ENCODE results near the gene KRT74.

Gene KRT74

DNA sequence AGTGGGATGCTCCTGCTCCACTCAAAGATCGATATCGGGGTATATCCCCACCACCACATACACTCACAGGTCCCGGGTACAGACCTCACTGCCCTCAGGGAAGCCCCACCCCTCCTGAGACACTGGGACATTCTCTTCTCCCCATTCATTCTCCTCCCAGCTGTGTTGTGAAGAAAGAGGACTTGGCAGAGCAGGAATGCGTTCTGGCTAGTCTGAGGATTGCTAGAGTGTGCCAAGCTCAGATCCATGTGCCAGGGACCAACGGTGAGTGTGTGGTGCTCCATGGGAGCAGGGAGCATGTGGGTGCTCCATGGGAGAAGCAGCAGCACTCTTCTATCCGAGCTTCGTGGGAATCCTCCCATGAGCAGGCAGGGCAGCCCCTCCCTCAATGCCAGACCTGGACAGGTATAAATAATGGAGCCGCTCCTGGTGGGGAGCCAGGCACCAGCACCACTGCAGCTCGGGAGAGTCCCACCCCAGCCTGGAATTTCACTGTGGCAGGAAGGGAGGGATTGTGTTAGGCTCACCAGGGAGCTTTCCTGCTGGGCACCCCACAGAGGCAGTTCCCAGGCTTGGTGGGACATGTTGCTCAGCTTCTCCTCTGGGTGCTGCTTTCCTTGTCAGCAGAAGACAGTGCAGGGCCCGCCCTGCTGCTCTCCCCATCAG is 51.2 kb downstream of the KRT74 start:
- TF ChIP-seq, protein P1, sequence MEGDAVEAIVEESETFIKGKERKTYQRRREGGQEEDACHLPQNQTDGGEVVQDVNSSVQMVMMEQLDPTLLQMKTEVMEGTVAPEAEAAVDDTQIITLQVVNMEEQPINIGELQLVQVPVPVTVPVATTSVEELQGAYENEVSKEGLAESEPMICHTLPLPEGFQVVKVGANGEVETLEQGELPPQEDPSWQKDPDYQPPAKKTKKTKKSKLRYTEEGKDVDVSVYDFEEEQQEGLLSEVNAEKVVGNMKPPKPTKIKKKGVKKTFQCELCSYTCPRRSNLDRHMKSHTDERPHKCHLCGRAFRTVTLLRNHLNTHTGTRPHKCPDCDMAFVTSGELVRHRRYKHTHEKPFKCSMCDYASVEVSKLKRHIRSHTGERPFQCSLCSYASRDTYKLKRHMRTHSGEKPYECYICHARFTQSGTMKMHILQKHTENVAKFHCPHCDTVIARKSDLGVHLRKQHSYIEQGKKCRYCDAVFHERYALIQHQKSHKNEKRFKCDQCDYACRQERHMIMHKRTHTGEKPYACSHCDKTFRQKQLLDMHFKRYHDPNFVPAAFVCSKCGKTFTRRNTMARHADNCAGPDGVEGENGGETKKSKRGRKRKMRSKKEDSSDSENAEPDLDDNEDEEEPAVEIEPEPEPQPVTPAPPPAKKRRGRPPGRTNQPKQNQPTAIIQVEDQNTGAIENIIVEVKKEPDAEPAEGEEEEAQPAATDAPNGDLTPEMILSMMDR (IDR thresholded peaks at IDR 0.05) = no peak

DNA sequence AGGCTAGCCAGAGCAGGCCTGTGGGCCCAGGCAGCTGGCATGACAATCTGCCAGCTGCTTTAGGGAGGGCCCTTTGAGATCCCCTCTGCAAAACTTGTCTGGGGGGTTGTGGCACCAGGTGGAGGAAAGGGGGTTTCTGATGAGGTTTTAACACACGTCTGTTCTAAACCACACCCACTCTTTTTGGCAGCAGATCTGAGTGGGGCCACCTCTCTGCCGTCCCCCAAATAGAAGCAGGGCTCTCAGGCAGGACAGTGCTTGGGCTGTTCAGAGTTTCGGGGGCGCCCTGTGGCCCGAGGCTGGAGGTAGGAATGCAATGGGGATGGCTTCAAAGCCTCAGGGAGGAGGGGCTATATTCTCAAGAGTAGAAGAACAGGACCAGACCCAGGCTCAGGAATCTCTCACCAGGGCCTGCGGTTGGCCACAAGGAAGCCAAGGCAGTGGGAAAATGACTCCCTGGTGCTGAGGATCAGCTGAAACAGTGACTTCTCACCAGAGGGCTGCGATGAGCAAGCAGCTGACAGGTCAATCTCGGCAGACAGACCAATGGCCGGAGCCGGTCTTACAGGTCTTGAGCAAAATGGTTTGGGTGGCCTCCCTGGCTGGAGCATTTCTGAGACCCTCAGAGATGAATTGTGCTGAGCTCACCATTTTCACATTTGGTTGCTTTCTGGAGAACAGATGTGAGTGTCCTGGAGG is 51.9 kb downstream of the KRT74 start:
- TF ChIP-seq, protein P1 (IDR thresholded peaks at IDR 0.05) = no peak

DNA sequence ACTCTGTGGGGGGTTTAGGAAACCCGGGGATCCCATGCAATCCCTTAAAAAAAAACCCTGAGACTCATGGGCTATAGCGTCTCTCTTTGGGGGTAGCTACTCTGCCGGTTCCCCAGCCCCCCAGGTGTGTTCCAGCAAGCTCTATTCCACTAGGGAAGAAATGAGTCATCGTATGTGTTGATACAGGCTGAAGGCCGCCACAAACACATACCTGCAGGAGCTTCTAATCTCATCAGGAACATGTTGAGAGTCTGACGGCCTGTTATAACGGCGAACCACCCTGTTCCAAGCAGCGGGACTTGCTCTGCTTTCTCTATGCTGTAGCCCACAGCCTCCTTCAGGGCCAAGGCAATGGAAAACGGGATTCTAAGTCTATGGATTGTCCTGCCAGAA is 52.5 kb downstream of the KRT74 start:
- TF ChIP-seq, protein P1 (IDR thresholded peaks at IDR 0.05) = no peak

DNA sequence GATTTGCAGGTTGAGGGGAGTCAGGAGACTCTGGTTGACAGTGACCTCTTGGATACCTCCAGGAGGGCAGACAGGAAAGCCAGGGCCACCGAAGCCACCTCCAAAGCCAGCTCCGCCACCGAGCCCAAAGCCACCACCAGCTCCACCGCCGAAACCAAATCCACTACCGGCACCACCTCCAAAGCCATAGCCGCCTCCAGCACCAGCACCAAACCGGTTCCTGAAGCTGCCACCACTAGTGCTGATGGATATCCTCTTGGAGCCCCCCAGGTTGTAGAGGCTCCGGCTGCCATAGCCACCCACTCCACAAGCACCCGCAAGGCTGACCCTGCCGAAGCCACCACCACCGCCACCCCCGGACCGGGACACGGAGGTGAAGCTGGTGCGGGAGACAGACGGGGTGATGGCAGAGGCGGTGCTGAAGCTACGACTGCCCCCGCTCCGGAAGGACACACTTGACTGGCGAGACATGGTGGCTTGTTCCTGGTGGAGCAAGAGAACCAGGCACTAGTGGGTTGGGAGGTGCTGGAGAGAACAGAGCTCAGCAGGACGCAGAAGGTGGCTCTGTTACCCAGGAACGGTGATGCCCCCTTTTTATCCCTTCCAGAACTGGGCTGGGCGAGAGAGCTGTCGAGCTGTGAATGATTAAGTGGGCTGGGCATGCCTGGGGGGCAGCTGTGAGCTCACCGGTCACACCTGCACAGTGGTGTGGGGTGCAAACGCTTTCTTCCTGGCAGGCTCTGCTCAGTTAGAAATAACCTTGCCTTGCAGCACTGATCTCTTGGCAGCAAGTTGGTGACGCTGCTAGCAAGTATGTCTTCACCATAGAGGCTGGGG is 53.6 kb downstream of the KRT74 start, which contains the start of gene KRT5:
Gene KRT5 (minus strand): TSS at position 569 of the 837 bp plus-strand sequence. CDS start 98 bp downstream, at position 471.
- TF ChIP-seq, protein P1 (IDR thresholded peaks at IDR 0.05) = no peak

DNA sequence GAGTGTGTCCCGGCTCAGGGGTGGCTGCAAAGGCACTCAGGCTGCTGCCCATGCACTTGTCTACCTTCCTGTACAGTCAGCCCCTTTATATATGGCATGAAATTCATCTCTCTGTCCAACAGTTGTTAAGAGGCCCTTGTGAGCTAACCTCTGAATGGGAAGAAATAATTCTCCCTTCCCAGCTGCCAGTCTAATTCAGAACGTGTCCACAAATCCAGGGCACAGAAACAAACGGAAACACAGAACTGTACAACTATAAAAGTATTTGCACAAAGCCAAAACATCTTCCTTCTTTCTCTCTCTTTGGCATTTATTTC is 54.3 kb downstream of the KRT74 start:
- TF ChIP-seq, protein P1 (IDR thresholded peaks at IDR 0.05) = no peak

DNA sequence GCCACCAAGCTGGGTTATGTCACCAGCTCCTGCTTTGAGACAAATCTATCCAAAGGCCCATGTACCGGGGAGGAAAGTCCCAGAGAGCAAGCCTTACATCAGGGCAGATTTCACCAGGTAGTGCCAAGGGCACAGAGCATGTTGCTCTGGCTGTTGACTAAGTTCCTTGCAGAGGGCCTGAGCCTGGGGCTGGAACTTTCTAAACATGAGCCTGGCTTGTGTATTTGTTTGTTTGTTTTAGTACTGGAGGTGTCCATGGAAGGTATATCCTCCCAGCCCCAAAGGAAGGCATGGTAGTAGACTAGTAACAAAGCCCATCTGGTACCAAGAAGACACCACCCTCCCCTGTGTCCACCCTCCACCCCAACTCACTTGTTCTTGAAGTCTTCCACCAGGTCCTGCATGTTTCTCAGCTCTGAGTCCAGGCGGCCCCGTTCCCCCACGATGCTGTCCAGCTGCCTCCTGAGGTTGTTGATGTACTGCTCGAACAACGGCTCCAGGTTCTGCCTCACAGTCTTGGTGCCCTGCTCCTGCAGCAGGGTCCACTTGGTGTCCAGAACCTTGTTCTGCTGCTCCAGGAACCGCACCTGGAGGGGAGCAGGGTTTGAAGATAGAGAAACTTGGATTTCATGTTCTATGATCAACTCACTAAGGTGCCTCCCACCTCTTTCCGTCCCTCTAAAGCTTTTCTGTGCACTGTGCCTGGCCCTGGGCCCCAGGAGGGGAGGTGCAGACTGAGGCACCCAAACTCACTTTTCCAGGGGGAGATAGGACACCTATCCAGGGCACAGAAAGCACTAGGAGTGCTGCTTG is 54.9 kb downstream of the KRT74 start:
- TF ChIP-seq, protein P1 (IDR thresholded peaks at IDR 0.05) = no peak

DNA sequence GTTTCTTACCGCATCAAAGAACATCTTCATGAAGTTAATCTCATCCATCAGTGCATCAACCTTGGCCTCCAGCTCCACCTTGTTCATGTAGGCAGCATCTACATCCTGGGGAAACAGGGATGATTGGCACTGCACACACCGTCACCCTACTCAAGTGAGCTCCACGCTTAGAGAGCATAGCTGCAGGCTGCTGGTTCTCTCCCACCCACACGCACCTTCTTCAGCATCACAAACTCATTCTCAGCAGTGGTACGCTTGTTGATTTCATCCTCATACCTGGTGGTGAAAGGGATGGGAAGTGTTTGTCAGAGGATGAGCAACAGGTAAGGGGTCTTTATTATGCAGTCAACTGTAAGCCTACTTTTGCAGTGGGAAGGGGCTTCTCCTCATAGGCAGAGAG is 55.8 kb downstream of the KRT74 start:
- TF ChIP-seq, protein P1 (IDR thresholded peaks at IDR 0.05) = no peak

Measured in LNCAP (cell line).